A549 (cell line): ENCODE measurements around the gene PKD2. TPM values are rescaled to one million over a fixed set of nuclear protein-coding genes. Genes with fewer than 3 reads are reported as not detected.

Source experiments
- ATAC-seq, 2 experiments: fragments of 200-7000 bp in 1 of 2; fragments of >200 bp in 1 of 2; cut with Nextera tagmentation in 1 of 2; cut with Tn5 transposase in 1 of 2; 3 replicates each; pipeline versions ENCODE4 v1.8.0 to v1.9.1; 2018 to 2020; ENCODE audit warnings: mild to moderate bottlenecking in 1 of 2, moderate library complexity in 1 of 2
- CTCF ChIA-PET: fragments of 300-600 bp; sonication (Branson Sonifier 250); formaldehyde crosslinking; extraction: SDS; loops from one replicate; lab custom pipeline; 2021; ENCODE audit warnings: antibody characterized with exemption, inconsistent platforms; lab: Yijun Ruan, JAX
- POLR2A ChIA-PET: fragments of 350-600 bp; formaldehyde crosslinking; extraction: SDS; loops from one replicate; lab custom pipeline; 2021; ENCODE audit warnings: antibody characterized with exemption, inconsistent platforms; lab: Yijun Ruan, JAX
- DNase-seq, 2 experiments: peaks; one replicate each; pipeline versions ENCODE4 v3.0.0 to v3.0.0-alpha.2; 2011 to 2016; ENCODE audit warnings: low read depth in 1 of 2, low spot score in 1 of 2
- FAIRE-seq: peaks from 2 replicates; lab custom pipeline; 2011; peaks lifted over from hg19 to GRCh38; lab: Jason Lieb, UNC
- H3K27ac ChIP-seq, 2 experiments: fragments of >200 bp; sonication (Bioruptor Twin); formaldehyde crosslinking; 3 replicates each; pipeline ENCODE4 v1.5.1; 2016 to 2017
- H3K4me1 ChIP-seq: fragments of >200 bp; sonication (Bioruptor Twin); formaldehyde crosslinking; 3 replicates; pipeline ENCODE4 v1.6.1; 2016
- H3K4me2 ChIP-seq: fragments of >200 bp; sonication (Bioruptor Twin); formaldehyde crosslinking; 3 replicates; pipeline ENCODE4 v1.6.1; 2016
- H3K4me3 ChIP-seq: fragments of >200 bp; sonication (Bioruptor Twin); formaldehyde crosslinking; 3 replicates; pipeline ENCODE4 v1.5.1; 2016
- H3K9me3 ChIP-seq: fragments of >200 bp; sonication (Bioruptor Twin); formaldehyde crosslinking; 3 replicates; pipeline ENCODE4 v1.6.1; 2016
- BHLHE40 ChIP-seq: IDR thresholded peaks from 2 replicates; pipeline ENCODE4 v1.6.1; 2012; ENCODE audit warnings: low read depth, low read length, inconsistent platforms
- CBX2 ChIP-seq: fragments of 200-600 bp; sonication (generic); IDR thresholded peaks from 2 replicates; pipeline ENCODE4 v1.6.1; 2016; ENCODE audit warnings: low read depth, mild to moderate bottlenecking, borderline replicate concordance
- CBX8 ChIP-seq: fragments of 200-600 bp; sonication (generic); IDR thresholded peaks from 2 replicates; pipeline ENCODE4 v1.6.1; 2016
- CEBPB ChIP-seq, 2 experiments: fragments of >200 bp in 1 of 2; sonication (Bioruptor Twin) in 1 of 2; formaldehyde crosslinking in 1 of 2; IDR thresholded peaks; 2 replicates each; pipeline ENCODE4 v1.6.1; 2012 to 2016
- CHD4 ChIP-seq: fragments of 200-600 bp; sonication (generic); IDR thresholded peaks from 2 replicates; pipeline ENCODE4 v1.6.1; 2016; ENCODE audit warnings: antibody characterized with exemption, mild to moderate bottlenecking, borderline replicate concordance
- EHF ChIP-seq: fragments of 250-450 bp; sonication (Bioruptor Pico); IDR thresholded peaks from 2 replicates; pipeline ENCODE4 v1.5.0; 2020; ENCODE audit warnings: mild to moderate bottlenecking
- FOSB ChIP-seq: fragments of 250-450 bp; sonication (Bioruptor Pico); IDR thresholded peaks from 2 replicates; pipeline ENCODE4 v1.5.0; 2020; ENCODE audit warnings: mild to moderate bottlenecking, moderate library complexity
- FOXS1 ChIP-seq: fragments of 250-450 bp; sonication (Bioruptor Pico); IDR thresholded peaks from 2 replicates; pipeline ENCODE4 v1.5.0; 2020; ENCODE audit warnings: mild to moderate bottlenecking, moderate library complexity
- HES2 ChIP-seq: fragments of >200 bp; sonication (Bioruptor Twin); formaldehyde crosslinking; IDR thresholded peaks from 2 replicates; pipeline ENCODE4 v1.6.1; 2016
- HOXA7 ChIP-seq: fragments of 250-450 bp; sonication (Bioruptor Pico); IDR thresholded peaks from 2 replicates; pipeline ENCODE4 v1.5.0; 2020; ENCODE audit warnings: mild to moderate bottlenecking, moderate library complexity
- HOXB13 ChIP-seq: fragments of 250-450 bp; sonication (Bioruptor Pico); IDR thresholded peaks from 2 replicates; pipeline ENCODE4 v1.5.0; 2020; ENCODE audit warnings: low read depth, mild to moderate bottlenecking, moderate library complexity
- KDM5A ChIP-seq: fragments of 200-600 bp; sonication (generic); IDR thresholded peaks from 2 replicates; pipeline ENCODE4 v1.6.1; 2016; ENCODE audit warnings: antibody characterized with exemption, mild to moderate bottlenecking
- MAFK ChIP-seq: fragments of 450-650 bp; IDR thresholded peaks from 2 replicates; pipeline ENCODE4 v1.6.1; 2014; ENCODE audit not compliant: partially characterized antibody
- MAX ChIP-seq: IDR thresholded peaks from 2 replicates; pipeline ENCODE4 v1.6.1; 2012
- MAZ ChIP-seq: fragments of 150-350 bp; IDR thresholded peaks from 2 replicates; pipeline ENCODE4 v1.6.1; 2014; ENCODE audit warnings: antibody characterized with exemption, low read depth, low read length, borderline replicate concordance
- MYC ChIP-seq: IDR thresholded peaks from 2 replicates; pipeline ENCODE4 v1.6.1; 2012; ENCODE audit warnings: mild to moderate bottlenecking, inconsistent platforms, low read length, improper control_type of control experiment, borderline replicate concordance
- NFE2L2 ChIP-seq: fragments of 150-350 bp; conservative IDR thresholded peaks from 2 replicates; pipeline ENCODE4 v1.6.1; 2014; ENCODE audit warnings: low read length
- NPAS2 ChIP-seq: fragments of 250-450 bp; sonication (Bioruptor Pico); IDR thresholded peaks from 2 replicates; pipeline ENCODE4 v1.8.0; 2022; ENCODE audit warnings: mild to moderate bottlenecking, moderate library complexity, borderline replicate concordance
- PHF8 ChIP-seq: fragments of 200-600 bp; sonication (generic); IDR thresholded peaks from 2 replicates; pipeline ENCODE4 v1.6.1; 2016; ENCODE audit warnings: low read depth, mild to moderate bottlenecking, antibody characterized with exemption, moderate library complexity, borderline replicate concordance
- POLR2A ChIP-seq: IDR thresholded peaks from 2 replicates; pipeline ENCODE4 v1.6.1; 2012; ENCODE audit warnings: mild to moderate bottlenecking, low read length
- RARB ChIP-seq: fragments of 250-450 bp; sonication (Bioruptor Pico); IDR thresholded peaks from 2 replicates; pipeline ENCODE4 v1.8.0; 2021; ENCODE audit warnings: mild to moderate bottlenecking, moderate library complexity
- RFX5 ChIP-seq: fragments of 450-650 bp; IDR thresholded peaks from 2 replicates; pipeline ENCODE4 v1.7.1; 2014; ENCODE audit warnings: antibody characterized with exemption, mild to moderate bottlenecking, moderate library complexity
- SMC3 ChIP-seq: fragments of >200 bp; sonication (Bioruptor Twin); formaldehyde crosslinking; IDR thresholded peaks from 3 replicates; pipeline ENCODE4 v1.6.1; 2018; ENCODE audit warnings: inconsistent platforms
- TP53 ChIP-seq: fragments of 250-450 bp; sonication (Bioruptor Pico); IDR thresholded peaks from 2 replicates; pipeline ENCODE4 v1.5.0; 2021; ENCODE audit warnings: mild to moderate bottlenecking, moderate library complexity
- ZC3H11A ChIP-seq: fragments of 450-650 bp; IDR thresholded peaks from 2 replicates; pipeline ENCODE4 v1.6.1; 2014; ENCODE audit warnings: antibody characterized with exemption, mild to moderate bottlenecking
- WGBS: methylation state at CpG from one replicate; pipeline ENCODE4 v1.1.6; 2017; ENCODE audit errors: missing lambda C conversion rate; 5-methylcytosine and 5-hydroxymethylcytosine counted together
- polyA plus RNA-seq, 4 experiments: library from polyadenylated mRNA; depleted of rRNA in 3 of 4; stranded (reverse); fragments of >200 nt; fragmentation: RNase III in 1 of 4; extraction: RNeasy Plus Mini Kit Qiagen cat#74134 plus additional on column Dnase treatment in 1 of 4; gene quantifications; 2 replicates in 3 of 4; 3 replicates in 1 of 4; pipeline ENCODE4 v1.2.3, GENCODE V29; 2011 to 2017
- TF ChIP-seq, protein P1 (sequence below): fragments of >200 bp; sonication (Bioruptor Twin); formaldehyde crosslinking; IDR thresholded peaks from 3 replicates; pipeline ENCODE4 v1.6.1; 2016
- TF ChIP-seq, protein P2 (sequence below): fragments of 250-450 bp; sonication (Bioruptor Pico); IDR thresholded peaks from 2 replicates; pipeline ENCODE4 v1.5.0; 2020; ENCODE audit warnings: low read depth, mild to moderate bottlenecking, moderate library complexity

Gene PKD2
- polyA plus RNA-seq, 2 of the 4 experiments (the other 2 are of a cell fraction): 39.4 to 57.6 TPM

DNA sequence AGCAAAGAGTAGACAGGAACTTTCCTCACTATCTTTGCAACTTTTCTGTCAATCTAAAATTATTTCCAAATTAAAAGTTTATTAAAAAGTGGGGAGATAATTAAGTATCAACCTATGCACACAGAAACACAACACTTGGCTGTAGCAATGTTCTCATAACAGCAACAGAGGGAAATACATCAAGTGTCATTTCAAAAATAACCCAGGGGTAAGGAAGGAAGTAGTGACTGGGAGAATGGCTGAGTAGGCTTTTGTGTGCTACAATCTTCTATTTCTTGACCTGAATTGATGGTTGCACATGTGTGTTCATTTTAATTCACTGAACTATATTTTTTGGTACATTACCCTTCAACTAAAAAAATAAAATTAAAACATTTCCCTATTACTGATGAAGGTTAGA, 83.5 kb downstream of the PKD2 start:
- H3K27ac ChIP-seq: no peak overlapping the region
- TF ChIP-seq PHF8 (no peak), ZC3H11A (no peak), FOSB (no peak), MYC (no peak), HOXA7 (CRISPR knock-in tag) (no peak), CEBPB (IDR thresholded peaks at IDR 0.05) (no peak), MAX (no peak), NFE2L2 (no peak), TP53 (CRISPR knock-in tag) (no peak), EHF (CRISPR knock-in tag) (no peak)
- TF ChIP-seq, protein P1, sequence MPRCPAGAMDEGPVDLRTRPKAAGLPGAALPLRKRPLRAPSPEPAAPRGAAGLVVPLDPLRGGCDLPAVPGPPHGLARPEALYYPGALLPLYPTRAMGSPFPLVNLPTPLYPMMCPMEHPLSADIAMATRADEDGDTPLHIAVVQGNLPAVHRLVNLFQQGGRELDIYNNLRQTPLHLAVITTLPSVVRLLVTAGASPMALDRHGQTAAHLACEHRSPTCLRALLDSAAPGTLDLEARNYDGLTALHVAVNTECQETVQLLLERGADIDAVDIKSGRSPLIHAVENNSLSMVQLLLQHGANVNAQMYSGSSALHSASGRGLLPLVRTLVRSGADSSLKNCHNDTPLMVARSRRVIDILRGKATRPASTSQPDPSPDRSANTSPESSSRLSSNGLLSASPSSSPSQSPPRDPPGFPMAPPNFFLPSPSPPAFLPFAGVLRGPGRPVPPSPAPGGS: no peak
- CTCF ChIA-PET: no interaction called here
- H3K9me3 ChIP-seq: no peaks in the 10 kb centered on the region
- no peak for FAIRE-seq
- POLR2A ChIA-PET: no interaction called here
- H3K4me2 ChIP-seq: no peak overlapping the region
- H3K4me3 ChIP-seq: no peak overlapping the region
- no peak for ATAC-seq
- DNase-seq: no peak
- no peaks in the 10 kb centered on the region for H3K4me1 ChIP-seq

DNA sequence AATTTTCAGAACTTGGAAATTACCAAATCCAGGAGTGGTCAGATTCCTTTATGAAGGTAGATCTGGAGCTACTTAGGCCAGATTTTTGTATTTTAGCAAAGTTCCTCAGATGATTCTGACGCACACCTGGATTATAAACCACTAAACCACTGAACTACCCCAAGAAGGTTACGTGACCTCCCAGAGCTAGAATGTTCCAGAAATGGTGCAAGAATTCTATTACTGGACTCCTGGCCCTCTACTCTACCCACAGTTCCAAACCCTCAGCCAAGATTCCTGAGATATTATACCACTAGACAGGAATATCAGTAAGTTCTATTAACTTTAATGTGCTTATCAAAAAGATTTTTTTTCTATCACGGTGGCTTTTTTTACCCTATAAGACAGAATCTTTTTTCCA, 83.9 kb downstream of the PKD2 start:
- no peaks in the 10 kb centered on the region for H3K9me3 ChIP-seq
- DNase-seq (no peak), ATAC-seq (no peak), FAIRE-seq (no peak)
- H3K4me3 ChIP-seq: no peak overlapping the region
- TF ChIP-seq HOXB13 (CRISPR knock-in tag) (no peak), CBX2 (no peak), NPAS2 (no peak), CEBPB (IDR thresholded peaks at IDR 0.05) (no peak), MAZ (no peak), POLR2A (no peak), ZC3H11A (no peak), HES2 (no peak), KDM5A (no peak), RFX5 (no peak), MAFK (no peak), SMC3 (no peak)
- TF ChIP-seq, protein P2, sequence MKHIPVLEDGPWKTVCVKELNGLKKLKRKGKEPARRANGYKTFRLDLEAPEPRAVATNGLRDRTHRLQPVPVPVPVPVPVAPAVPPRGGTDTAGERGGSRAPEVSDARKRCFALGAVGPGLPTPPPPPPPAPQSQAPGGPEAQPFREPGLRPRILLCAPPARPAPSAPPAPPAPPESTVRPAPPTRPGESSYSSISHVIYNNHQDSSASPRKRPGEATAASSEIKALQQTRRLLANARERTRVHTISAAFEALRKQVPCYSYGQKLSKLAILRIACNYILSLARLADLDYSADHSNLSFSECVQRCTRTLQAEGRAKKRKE (CRISPR knock-in tag): no peak
- no peaks in the 10 kb centered on the region for H3K4me1 ChIP-seq
- ChIA-PET POLR2A (no interaction called here), CTCF (no interaction called here)
- no peak overlapping the region for H3K27ac ChIP-seq
- over 99% methylated on average over 3 of the region's 3 CpGs for WGBS
- H3K4me2 ChIP-seq: no peak overlapping the region

DNA sequence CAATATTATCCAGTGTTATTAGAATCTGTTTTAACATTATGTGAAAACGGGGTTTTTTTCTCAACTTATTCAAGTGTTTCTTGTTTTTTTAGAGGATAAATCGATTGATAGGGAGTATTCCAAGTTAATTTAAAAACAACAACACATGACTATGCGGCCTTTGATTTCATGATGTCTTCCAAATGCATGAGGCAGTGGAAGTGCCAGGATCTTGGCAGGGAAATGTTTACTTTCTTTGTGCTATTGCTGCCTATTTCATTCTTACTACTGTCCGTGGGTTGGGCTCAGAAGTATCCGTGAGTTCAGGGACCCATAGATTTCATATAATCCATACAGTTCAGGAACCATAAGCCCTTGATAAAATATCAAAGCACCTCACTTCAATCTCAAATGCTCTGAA, 86.4 kb downstream of the PKD2 start:
- TF ChIP-seq CHD4: no peak
- TF ChIP-seq MAFK: no peak
- no peak for TF ChIP-seq CBX2
- no peak for TF ChIP-seq FOXS1 (CRISPR knock-in tag)
- TF ChIP-seq CEBPB (IDR thresholded peaks at IDR 0.05): no peak
- no peak for TF ChIP-seq NFE2L2
- no peak for TF ChIP-seq BHLHE40
- TF ChIP-seq RARB (CRISPR knock-in tag): no peak
- TF ChIP-seq CBX8: no peak
- TF ChIP-seq TP53 (CRISPR knock-in tag): no peak
- FAIRE-seq: no peak

More for the DNA sequence above, 86.4 kb downstream of the PKD2 start:
- 93% methylated on average over 5 of the region's 5 CpGs for WGBS
- no peaks in the 10 kb centered on the region for H3K9me3 ChIP-seq
- no peak for ATAC-seq
- CTCF ChIA-PET: no interaction called here
- H3K27ac ChIP-seq: no peak overlapping the region
- H3K4me3 ChIP-seq: no peak overlapping the region
- no peak overlapping the region for H3K4me2 ChIP-seq
- H3K4me1 ChIP-seq: no peaks in the 10 kb centered on the region
- POLR2A ChIA-PET: no interaction called here
- no peak for DNase-seq
